ENCODE data around the gene CIC. TPM values are rescaled to one million over a fixed set of nuclear protein-coding genes. Genes with fewer than 3 reads are reported as not detected.

CIC gene
- total and polyA plus RNA-seq, 9 of the 15 experiments (the other 6 are each of a cell fraction or from before 2014, with no cell fraction given) = 0.07 to 44.7 (median 8.6) TPM

DNA sequence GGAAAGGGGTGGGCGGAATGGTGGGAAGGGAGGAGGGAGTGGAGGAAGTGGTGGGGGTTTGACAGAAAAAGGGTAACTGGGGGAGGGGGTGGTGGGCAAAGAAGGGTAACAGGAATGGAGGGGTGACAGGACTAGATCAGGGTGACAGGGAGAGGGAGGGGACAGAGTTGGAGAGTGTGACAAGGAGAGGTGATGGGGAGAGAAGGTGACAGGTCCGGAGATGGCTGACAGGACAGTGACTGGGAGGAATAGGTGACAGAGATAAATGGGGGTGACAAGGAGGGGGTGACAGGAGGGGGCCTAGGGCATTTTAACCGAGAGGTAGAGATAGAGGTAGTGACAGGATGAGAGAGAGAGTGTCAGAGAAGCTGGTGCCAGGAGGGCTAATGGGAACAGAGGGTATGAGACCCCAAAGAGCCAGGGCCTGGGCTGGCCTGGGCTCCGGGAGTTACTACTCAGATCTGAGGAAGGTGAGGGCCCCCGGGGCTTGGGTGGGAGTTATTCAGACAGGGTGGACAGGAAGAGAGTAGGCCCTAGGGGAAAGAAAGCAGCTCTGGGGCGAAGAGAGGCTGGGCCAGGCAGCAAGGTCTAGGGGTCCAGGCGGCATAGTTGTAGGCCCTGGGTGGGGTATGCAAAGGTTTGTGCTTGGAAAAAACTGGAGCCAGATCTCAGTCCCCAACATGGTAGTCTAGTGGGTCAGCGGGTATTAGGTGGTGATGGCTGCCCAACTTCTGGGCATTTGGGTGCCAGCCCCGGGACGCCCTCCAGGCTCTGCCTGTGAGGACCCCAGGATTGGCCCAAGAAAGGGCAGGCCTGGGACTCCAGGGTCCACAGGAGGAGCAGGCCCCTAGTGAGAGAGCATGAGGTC lies 660 bp downstream of the CIC start (continued):
- TF ChIP-seq ZEB2 (IDR thresholded peaks at IDR 0.05) = peak; percentile 79
- TF ChIP-seq PHF21A (IDR thresholded peaks at IDR 0.05; ENCODE audit: borderline replicate concordance, low read depth) = no peak
- TF ChIP-seq BRF1 (IDR thresholded peaks at IDR 0.05; ENCODE audit: borderline replicate concordance, extremely low read depth, insufficient read length) = no peak
- no peak for TF ChIP-seq GTF2A2 (tag; IDR thresholded peaks at IDR 0.05)
- no peak for TF ChIP-seq BRD9 (IDR thresholded peaks at IDR 0.05; ENCODE audit: low read depth, partially characterized antibody)
- TF ChIP-seq SNIP1 (IDR thresholded peaks at IDR 0.05; ENCODE audit: low read depth) = no peak
- peak; percentile 45; the same call in 1 of the 2 replicates for TF ChIP-seq SMARCE1 (IDR thresholded peaks at IDR 0.05)
- TF ChIP-seq HDGF (IDR thresholded peaks at IDR 0.05) = 0 out of 2 replicates have a peak, but pooled peaks have one; percentile 77
- TF ChIP-seq, protein P1, sequence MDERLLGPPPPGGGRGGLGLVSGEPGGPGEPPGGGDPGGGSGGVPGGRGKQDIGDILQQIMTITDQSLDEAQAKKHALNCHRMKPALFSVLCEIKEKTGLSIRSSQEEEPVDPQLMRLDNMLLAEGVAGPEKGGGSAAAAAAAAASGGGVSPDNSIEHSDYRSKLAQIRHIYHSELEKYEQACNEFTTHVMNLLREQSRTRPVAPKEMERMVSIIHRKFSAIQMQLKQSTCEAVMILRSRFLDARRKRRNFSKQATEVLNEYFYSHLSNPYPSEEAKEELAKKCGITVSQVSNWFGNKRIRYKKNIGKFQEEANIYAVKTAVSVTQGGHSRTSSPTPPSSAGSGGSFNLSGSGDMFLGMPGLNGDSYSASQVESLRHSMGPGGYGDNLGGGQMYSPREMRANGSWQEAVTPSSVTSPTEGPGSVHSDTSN (CRISPR knock-in tag; IDR thresholded peaks at IDR 0.05; ENCODE audit: low read depth) = 0 out of 2 replicates have a peak, but pooled peaks have one; percentile 19
- TF ChIP-seq, protein P1 (tag; conservative IDR thresholded peaks at IDR 0.05; ENCODE audit: low read depth) = peak; percentile 91
- peak; percentile 27; the same call in 1 of the 2 replicates for TF ChIP-seq ARID1B (IDR thresholded peaks at IDR 0.05)
- TF ChIP-seq ZNF586 (CRISPR knock-in tag; conservative IDR thresholded peaks at IDR 0.05) = no peak
- TF ChIP-seq ZNF316 (IDR thresholded peaks at IDR 0.05) = peak; percentile 37; the same call in 1 of the 2 replicates
- TF ChIP-seq, protein P2, sequence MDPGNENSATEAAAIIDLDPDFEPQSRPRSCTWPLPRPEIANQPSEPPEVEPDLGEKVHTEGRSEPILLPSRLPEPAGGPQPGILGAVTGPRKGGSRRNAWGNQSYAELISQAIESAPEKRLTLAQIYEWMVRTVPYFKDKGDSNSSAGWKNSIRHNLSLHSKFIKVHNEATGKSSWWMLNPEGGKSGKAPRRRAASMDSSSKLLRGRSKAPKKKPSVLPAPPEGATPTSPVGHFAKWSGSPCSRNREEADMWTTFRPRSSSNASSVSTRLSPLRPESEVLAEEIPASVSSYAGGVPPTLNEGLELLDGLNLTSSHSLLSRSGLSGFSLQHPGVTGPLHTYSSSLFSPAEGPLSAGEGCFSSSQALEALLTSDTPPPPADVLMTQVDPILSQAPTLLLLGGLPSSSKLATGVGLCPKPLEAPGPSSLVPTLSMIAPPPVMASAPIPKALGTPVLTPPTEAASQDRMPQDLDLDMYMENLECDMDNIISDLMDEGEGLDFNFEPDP (CRISPR knock-in tag; IDR thresholded peaks at IDR 0.05) = no peak
- TF ChIP-seq, protein P3, sequence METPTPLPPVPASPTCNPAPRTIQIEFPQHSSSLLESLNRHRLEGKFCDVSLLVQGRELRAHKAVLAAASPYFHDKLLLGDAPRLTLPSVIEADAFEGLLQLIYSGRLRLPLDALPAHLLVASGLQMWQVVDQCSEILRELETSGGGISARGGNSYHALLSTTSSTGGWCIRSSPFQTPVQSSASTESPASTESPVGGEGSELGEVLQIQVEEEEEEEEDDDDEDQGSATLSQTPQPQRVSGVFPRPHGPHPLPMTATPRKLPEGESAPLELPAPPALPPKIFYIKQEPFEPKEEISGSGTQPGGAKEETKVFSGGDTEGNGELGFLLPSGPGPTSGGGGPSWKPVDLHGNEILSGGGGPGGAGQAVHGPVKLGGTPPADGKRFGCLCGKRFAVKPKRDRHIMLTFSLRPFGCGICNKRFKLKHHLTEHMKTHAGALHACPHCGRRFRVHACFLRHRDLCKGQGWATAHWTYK (CRISPR knock-in tag; IDR thresholded peaks at IDR 0.05) = no peak; the same call in 1 of the 2 replicates
- 0 out of 2 replicates have a peak, but pooled peaks have one; percentile 62 for TF ChIP-seq NFRKB (IDR thresholded peaks at IDR 0.05; ENCODE audit: low read depth)
- peak; percentile 85 for TF ChIP-seq ELF4 (CRISPR knock-in tag; IDR thresholded peaks at IDR 0.05)
- TF ChIP-seq TOE1 (IDR thresholded peaks at IDR 0.05; ENCODE audit: borderline replicate concordance) = no peak
- TF ChIP-seq TOE1 (CRISPR knock-in tag; IDR thresholded peaks at IDR 0.05; ENCODE audit: borderline replicate concordance, low read depth) = no peak
- TF ChIP-seq YY1 (IDR thresholded peaks at IDR 0.05; ENCODE audit: borderline replicate concordance in 1 of 3, control insufficient read depth in 1 of 3, extremely low read depth in 1 of 3, insufficient read depth in 3 of 3, insufficient read length in 1 of 3, insufficient replicate concordance in 2 of 3, low read depth in 1 of 3, low read length in 2 of 3) = peak in 1 of 3 experiments; percentile 53
- TF ChIP-seq FOXJ2 (tag; IDR thresholded peaks at IDR 0.05) = no peak
- TF ChIP-seq NR2C2 (CRISPR knock-in tag; IDR thresholded peaks at IDR 0.05) = no peak
- TF ChIP-seq NR2C2 (tag; IDR thresholded peaks at IDR 0.05) = 0 out of 2 replicates have a peak, but pooled peaks have one; percentile 52
